GM12872 (cell line): ENCODE measurements around the gene MTTP.

Experiments
- CTCF ChIP-seq: IDR thresholded peaks from 3 replicates; pipeline ENCODE4 v1.5.1; 2011; ENCODE audit warnings: low read depth, mild to moderate bottlenecking, low read length, moderate library complexity; ENCODE audit not compliant: insufficient read depth

Gene MTTP

GRCh38 chr4:99651016-99651769 lies 76.6 kb downstream of the MTTP start:
- no peak for TF ChIP-seq CTCF

DNA sequence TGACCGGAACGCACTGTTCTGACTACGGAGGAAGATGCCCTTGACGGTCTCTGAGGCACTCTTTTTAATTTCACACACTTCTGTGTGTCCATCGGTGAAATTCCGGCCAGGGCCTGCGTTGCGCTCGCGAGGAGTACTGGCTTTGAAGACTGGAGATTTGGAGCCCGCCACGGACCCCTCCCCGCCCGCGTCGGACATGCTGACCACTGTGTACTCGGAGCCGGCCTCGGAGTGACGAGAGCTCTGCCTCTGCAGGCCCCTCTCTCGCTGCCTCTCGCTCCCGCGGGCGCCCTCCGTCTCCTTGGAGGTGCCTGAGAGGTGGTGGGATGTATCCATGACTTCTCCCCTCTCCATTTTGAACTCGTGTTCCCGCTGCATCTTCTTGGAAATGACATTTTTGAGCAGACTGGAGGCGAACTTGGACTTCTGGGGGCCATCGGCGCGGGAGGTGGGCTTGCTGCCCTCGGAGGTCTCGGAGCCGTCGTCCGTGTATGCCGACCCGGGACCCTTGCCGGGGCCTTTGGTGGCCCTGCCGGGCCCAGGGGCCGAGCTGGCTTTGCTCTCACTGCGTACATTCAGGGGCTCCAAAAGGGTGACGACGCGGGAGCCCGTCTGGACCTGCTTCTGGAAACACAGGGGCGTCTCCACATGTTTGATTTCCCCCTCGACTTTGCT lies 77.3 kb downstream of the MTTP start:
- TF ChIP-seq CTCF = no peak

GRCh38 chr4:99652596-99653436 lies 78.2 kb downstream of the MTTP start:
- no peak for TF ChIP-seq CTCF

DNA sequence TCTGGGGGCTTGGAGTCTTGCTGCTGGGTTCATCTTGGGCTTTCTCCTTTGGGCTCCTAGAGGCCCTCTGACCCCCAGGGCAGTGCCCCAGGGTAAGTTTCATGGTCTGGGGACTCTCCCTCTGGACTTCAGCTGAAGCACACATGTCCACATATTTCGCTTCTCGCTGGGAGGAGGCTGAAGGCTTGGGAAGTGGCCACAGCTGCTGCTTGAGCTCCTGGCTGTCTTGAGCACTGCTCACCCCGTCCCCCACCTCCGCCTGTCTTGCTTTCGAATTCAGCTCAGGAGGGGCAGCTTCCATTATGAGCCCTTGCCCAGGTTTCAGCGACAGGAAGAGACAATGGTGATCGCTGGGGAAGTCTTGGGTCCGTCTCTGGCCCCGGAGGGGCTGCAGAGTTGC lies 79.3 kb downstream of the MTTP start:
- no peak for TF ChIP-seq CTCF

DNA sequence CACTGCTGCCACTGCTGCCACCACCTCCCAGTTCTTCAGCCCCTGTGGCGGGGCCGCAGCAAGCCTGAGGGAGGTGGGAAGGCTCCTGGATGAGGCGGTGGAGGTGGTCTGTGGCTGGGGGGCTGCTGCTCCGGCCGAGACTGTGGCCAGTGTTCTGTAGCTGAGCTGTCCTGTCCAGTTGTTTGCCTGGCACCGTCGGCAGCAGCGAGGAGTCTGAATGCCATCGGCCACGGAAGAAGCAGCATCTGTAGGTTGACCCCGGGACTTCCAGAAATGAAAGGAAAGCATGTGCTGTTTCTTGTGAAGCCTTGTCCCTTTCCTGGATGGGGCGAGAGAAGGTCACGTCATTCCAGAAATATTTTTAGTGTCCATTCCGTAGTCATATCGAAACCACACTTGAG lies 79.7 kb downstream of the MTTP start:
- no peak for TF ChIP-seq CTCF

DNA sequence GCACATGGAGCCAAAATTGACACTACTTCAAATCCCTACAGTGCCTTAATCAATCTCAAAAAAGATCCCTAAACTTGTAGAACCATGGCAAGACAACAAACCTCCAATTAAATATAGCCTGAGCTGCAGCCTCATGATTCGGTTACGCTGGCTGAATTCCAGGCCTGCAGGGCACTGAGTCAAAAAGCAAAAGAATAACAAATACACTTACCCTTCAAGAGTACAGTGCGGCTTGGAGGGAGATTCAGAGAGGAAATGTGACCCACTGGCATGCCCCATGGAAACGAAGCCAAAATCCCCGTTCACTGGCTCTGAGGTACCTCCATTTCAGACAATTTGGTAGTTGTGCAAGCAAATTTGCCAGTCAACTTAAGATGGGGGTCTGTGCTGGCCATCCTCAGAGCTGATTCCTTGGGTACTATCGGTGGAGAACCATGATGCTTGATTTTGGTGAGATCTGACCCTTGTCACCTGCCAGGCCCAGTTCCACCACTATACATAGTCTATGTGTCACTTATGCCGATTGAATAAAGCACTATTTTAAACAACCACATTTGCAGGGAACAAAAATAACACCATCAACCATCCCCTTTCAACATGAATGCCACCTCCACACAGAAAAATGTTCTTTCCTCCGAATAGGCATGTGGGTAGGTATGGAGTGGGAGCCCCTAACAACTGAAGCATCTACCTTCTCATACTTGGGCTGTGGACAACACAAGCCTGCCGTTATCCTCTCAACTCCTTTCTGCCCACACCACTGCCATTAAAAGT lies 80.9 kb downstream of the MTTP start:
- no peak for TF ChIP-seq CTCF
